GM13976 (cell line): ENCODE data around the gene TMEM132D.
A peak's percentile ranks its signal among the peaks of the same experiment; 100 is the strongest.
"Not testable (repeated sequence)": the region's sequence is repeated elsewhere in the genome, so short reads cannot be mapped to it uniquely, and the experiment has no call there.

Experiments used
- DNase-seq: peaks from one replicate; pipeline ENCODE4 v3.0.0; 2012; ENCODE audit warnings: low spot score
- in situ Hi-C: fragments of 300-500 bp; cut with MboI; formaldehyde crosslinking; loops from one replicate; pipeline ENCODE4 v1.12.0; 2022; ENCODE audit warnings: low sequenced_read_pairs, mixed read lengths, inconsistent platforms; ENCODE audit not compliant: unreplicated experiment
- TF ChIP-seq, protein P1 (sequence below): IDR thresholded peaks from 2 replicates; pipeline ENCODE4 v1.5.1; 2012; ENCODE audit warnings: borderline replicate concordance, mild to moderate bottlenecking; ENCODE audit not compliant: insufficient read depth; ENCODE audit errors: extremely low read depth, missing control alignments, control extremely low read depth

TMEM132D gene

DNA sequence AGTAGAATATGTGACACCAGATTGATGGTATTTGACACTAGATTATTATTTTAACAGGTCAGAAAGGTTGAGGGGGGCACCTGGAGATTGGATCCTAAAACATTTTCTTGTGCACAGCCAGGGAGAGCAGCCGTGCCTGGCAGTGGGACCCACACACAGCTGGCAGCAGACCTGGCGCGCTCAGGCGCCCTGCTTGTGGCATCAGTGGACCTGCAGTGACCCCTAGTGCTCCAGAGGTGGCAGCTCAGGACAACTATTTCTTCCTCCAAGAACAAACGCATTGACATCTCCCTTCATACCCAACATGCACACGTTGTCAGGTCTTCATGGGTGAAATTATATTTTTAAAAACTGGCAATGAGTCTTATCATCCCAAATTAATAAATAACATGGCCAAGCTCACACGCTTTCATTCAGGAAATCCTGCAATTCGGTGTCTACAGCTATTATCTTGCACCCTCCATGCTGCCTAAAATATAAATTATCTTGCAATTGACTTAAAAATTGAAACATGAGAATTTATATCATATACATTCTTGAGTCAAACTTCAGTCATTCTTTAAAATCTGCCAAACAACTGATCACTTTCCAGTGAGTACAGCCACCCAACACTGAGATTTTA is 7.7 kb upstream of the TMEM132D start:
- in situ Hi-C loops = loop anchor here (25.0 kb wide), 1 partner anchor 1274 kb away; no protein-coding TSS in a partner anchor
- peak; percentile 76 for DNase-seq
- TF ChIP-seq, protein P1, sequence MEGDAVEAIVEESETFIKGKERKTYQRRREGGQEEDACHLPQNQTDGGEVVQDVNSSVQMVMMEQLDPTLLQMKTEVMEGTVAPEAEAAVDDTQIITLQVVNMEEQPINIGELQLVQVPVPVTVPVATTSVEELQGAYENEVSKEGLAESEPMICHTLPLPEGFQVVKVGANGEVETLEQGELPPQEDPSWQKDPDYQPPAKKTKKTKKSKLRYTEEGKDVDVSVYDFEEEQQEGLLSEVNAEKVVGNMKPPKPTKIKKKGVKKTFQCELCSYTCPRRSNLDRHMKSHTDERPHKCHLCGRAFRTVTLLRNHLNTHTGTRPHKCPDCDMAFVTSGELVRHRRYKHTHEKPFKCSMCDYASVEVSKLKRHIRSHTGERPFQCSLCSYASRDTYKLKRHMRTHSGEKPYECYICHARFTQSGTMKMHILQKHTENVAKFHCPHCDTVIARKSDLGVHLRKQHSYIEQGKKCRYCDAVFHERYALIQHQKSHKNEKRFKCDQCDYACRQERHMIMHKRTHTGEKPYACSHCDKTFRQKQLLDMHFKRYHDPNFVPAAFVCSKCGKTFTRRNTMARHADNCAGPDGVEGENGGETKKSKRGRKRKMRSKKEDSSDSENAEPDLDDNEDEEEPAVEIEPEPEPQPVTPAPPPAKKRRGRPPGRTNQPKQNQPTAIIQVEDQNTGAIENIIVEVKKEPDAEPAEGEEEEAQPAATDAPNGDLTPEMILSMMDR = peak; percentile 74

DNA sequence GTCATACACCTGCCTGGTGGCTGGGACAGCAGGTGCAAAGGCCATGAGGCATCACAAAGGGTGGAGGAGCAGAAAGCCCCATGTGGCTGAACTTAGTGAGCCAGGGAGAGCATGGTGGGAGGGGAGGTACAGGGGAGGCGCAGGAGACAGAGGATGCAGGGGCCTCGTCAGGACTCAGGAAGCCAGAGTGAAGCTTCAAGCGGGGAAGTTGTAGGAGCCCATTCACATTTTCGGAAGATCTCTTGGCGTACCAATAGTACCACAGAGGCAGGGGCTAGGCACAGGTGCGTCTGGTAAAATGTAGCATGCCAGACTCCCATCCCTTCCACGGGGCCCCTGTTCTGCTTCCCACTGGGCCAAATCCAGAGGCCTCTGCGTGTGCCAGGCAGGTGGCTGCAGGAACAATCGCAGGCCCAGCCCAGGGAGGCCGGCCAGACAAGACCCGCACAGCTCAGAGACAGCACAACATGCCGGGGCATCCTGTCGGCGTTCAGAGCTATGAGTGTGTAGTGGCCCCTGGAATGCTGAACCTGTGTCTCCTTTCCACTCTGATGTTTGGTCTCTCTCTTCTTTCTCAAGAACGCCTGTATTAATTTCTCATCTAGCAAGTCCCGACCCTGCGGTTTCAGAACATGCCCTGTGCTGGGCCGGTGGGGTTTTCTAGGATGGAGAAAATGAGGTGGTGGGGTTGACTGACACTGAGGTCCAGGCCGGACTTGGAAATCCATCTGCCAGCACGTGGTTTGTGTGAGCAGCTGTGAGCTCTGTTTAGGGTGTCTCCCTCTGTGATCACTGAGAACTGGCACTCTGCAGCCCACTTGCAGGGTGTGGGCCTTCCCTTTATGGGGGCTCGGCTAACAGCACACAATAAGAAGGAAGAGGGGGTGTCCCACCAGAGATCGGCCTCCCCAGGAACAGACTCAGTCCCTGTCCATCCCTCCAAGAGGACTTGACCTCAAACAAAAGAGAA is 5.5 kb upstream of the TMEM132D start:
- in situ Hi-C loops = loop anchor here (25.0 kb wide), 1 partner anchor 1272 kb away; no protein-coding TSS in a partner anchor
- TF ChIP-seq, protein P1 = no peak
- no peak for DNase-seq

- TF ChIP-seq, protein P1 = no peak
- no peak for DNase-seq
- in situ Hi-C loops = loop anchor here (25.0 kb wide), 1 partner anchor 1266 kb away; no protein-coding TSS in a partner anchor
Observed at GRCh38 chr12:129903092-129903945, 506 bp downstream of the TMEM132D start.

- in situ Hi-C loops = loop anchor here (25.0 kb wide), 1 partner anchor 1265 kb away; no protein-coding TSS in a partner anchor
- TF ChIP-seq, protein P1 = no peak
- DNase-seq = no peak
Observed at GRCh38 chr12:129902371-129903091, 1.3 kb downstream of the TMEM132D start.

DNA sequence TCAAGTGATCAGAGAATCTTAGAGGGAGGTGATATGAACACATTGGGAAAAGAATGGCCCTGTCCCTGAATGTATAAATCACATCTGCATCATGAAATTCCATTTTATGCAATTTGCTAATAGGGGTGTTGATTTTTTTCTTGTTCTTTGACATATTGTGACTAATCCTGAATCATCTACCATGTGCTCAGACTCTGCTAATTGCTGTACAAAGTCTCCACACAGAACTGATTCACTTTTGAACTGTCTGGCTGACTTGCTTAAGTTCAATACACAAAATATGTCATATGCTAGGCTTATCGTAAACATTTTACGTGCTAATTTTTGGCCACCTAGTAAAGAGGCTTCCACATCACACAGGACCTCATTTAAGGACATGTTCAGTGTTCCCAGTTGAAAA is 2.6 kb downstream of the TMEM132D start:
- TF ChIP-seq, protein P1 = no peak
- no peak for DNase-seq
- in situ Hi-C loops = loop anchor here (25.0 kb wide), 1 partner anchor 1264 kb away; no protein-coding TSS in a partner anchor

GRCh38 chr12:129900306-129900705 is 3.5 kb downstream of the TMEM132D start:
- TF ChIP-seq, protein P1 = no peak
- in situ Hi-C loops = loop anchor here (25.0 kb wide), 1 partner anchor 1263 kb away; no protein-coding TSS in a partner anchor
- no peak for DNase-seq

- in situ Hi-C loops = not testable (repeated sequence)
Observed at GRCh38 chr12:129899045-129899444, 4.8 kb downstream of the TMEM132D start.

More at GRCh38 chr12:129899045-129899444, 4.8 kb downstream of the TMEM132D start:
- not testable (repeated sequence) for DNase-seq
